HG03175 (cell line): Measurements from ENCODE around the gene ARSD.
"Not testable (repeated sequence)": the region's sequence is repeated elsewhere in the genome, so short reads cannot be mapped to it uniquely, and the experiment has no call there.

Source experiments
- ATAC-seq: cut with Tn5 transposase; IDR thresholded peaks from one replicate; pipeline ENCODE4 v1.9.1; 2021; ENCODE audit warnings: mild to moderate bottlenecking, moderate library complexity; ENCODE audit not compliant: unreplicated experiment

Gene ARSD

GRCh38 chrX:2928583-2929434 lies at the start of gene ARSD:
ARSD (minus strand) TSS chrX:2929339; CDS start chrX:2929275, 64 bp downstream.
- ATAC-seq = peak; percentile 89

- not testable (repeated sequence) for ATAC-seq
Measured at GRCh38 chrX:2978639-2979038, 49.5 kb upstream of the ARSD start.

GRCh38 chrX:2974961-2975360 lies 45.8 kb upstream of the ARSD start:
- ATAC-seq = no peak

GRCh38 chrX:2972391-2972790 lies 43.3 kb upstream of the ARSD start:
- no peak for ATAC-seq

GRCh38 chrX:2969021-2969420 lies 39.9 kb upstream of the ARSD start:
- ATAC-seq = no peak

- peak; percentile 78 for ATAC-seq
Measured at GRCh38 chrX:2967998-2968909, 39.1 kb upstream of the ARSD start.

GRCh38 chrX:2967584-2967983 lies 38.4 kb upstream of the ARSD start:
- ATAC-seq = no peak

GRCh38 chrX:2967012-2967411 lies 37.9 kb upstream of the ARSD start:
- no peak for ATAC-seq

- peak; percentile 60 for ATAC-seq
Measured at GRCh38 chrX:2965965-2966364, 36.8 kb upstream of the ARSD start.

GRCh38 chrX:2963992-2964794 lies 35.1 kb upstream of the ARSD start:
- ATAC-seq = not testable (repeated sequence)

- ATAC-seq = not testable (repeated sequence)
Measured at GRCh38 chrX:2963449-2963848, 34.3 kb upstream of the ARSD start.

GRCh38 chrX:2962381-2962780 lies 33.2 kb upstream of the ARSD start:
- ATAC-seq = no peak

- no peak for ATAC-seq
Measured at GRCh38 chrX:2960861-2961515, 31.8 kb upstream of the ARSD start.

- ATAC-seq = no peak
Measured at GRCh38 chrX:2958199-2958598, 29.1 kb upstream of the ARSD start.

GRCh38 chrX:2955838-2956237 lies 26.7 kb upstream of the ARSD start:
- ATAC-seq = no peak

- no peak for ATAC-seq
Measured at GRCh38 chrX:2955281-2955680, 26.1 kb upstream of the ARSD start.

- ATAC-seq = no peak
Measured at GRCh38 chrX:2954541-2954940, 25.4 kb upstream of the ARSD start.

GRCh38 chrX:2937942-2938341 lies 8.8 kb upstream of the ARSD start:
- not testable (repeated sequence) for ATAC-seq

GRCh38 chrX:2934715-2935710 lies 5.9 kb upstream of the ARSD start:
- no peak for ATAC-seq
